ENCODE measurements around the gene A3GALT2.

Gene A3GALT2

GRCh38 chr1:33358795-33359503 lies 38.1 kb upstream of the A3GALT2 start:
- peaks cover 3% of the 10 kb centered on the region for H3K27me3 ChIP-seq (ENCODE audit: insufficient read depth, insufficient read length)
- DNase-seq (ENCODE audit: low read depth, low spot score), result no peak
- H3K9me3 ChIP-seq (ENCODE audit: insufficient read depth, low read length), result peaks cover 14% of the 10 kb centered on the region
- H3K36me3 ChIP-seq (ENCODE audit: insufficient read depth, insufficient read length, low read length), result peaks cover 7% of the 10 kb centered on the region
- H3K9ac ChIP-seq (ENCODE audit: insufficient read length, low read depth), result no peak overlapping the region
- TF ChIP-seq YY1 (IDR thresholded peaks at IDR 0.05; ENCODE audit: insufficient read depth, insufficient read length), result no peak
- no peak for TF ChIP-seq ZNF274 (IDR thresholded peaks at IDR 0.05; ENCODE audit: low read depth, low read length)
- TF ChIP-seq SUZ12 (IDR thresholded peaks at IDR 0.05; ENCODE audit: extremely low read depth, insufficient read depth, insufficient read length), result no peak
- H3K4me1 ChIP-seq (ENCODE audit: insufficient read depth, insufficient read length), result peaks cover 12% of the 10 kb centered on the region
- no peak overlapping the region for H3K4me3 ChIP-seq (ENCODE audit: insufficient read length, low read depth)

DNA sequence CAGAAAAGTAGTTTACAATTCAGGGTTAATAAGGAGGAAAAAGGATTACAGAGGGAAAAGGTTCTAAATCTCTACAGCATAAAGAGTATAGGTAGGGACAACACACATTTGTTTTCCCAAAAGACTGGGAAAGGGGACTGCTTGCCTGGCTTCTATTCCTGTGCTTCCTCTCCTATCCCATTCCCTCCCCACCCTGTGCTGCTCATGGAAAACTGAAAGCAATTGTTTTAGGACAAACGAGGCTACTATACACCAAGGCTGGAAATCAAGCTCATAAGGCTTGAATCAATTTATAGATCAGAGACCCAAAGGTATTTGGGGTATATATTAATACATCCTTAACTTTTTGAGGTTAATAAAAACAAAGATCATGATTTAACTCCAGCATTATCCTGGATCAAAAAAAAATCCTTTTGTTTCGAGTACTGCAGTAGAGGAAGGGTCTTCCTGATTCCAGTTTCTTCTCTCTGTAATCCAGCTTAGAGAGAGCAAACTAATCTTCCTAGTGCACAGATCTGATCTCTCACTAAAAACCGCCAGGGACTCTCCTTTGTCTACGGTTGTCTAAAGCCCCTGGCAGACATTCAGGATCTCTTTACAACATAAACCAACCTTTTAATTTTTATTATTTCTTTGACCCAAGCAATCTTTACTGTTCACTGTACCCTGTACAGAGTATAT lies 37.4 kb upstream of the A3GALT2 start:
- peaks cover 7% of the 10 kb centered on the region for H3K4me1 ChIP-seq (ENCODE audit: insufficient read depth, insufficient read length)
- H3K4me3 ChIP-seq (ENCODE audit: insufficient read length, low read depth), result no peak overlapping the region
- H3K9ac ChIP-seq (ENCODE audit: insufficient read length, low read depth), result no peak overlapping the region
- DNase-seq (ENCODE audit: low read depth, low spot score), result no peak
- peaks cover 8% of the 10 kb centered on the region for H3K27me3 ChIP-seq (ENCODE audit: insufficient read depth, insufficient read length)
- peaks cover 8% of the 10 kb centered on the region for H3K36me3 ChIP-seq (ENCODE audit: insufficient read depth, insufficient read length, low read length)
- TF ChIP-seq YY1 (IDR thresholded peaks at IDR 0.05; ENCODE audit: insufficient read depth, insufficient read length), result no peak
- no peak for TF ChIP-seq ZNF274 (IDR thresholded peaks at IDR 0.05; ENCODE audit: low read depth, low read length)
- TF ChIP-seq SUZ12 (IDR thresholded peaks at IDR 0.05; ENCODE audit: extremely low read depth, insufficient read depth, insufficient read length), result no peak
- peaks cover 14% of the 10 kb centered on the region for H3K9me3 ChIP-seq (ENCODE audit: insufficient read depth, low read length)

- H3K4me1 ChIP-seq (ENCODE audit: insufficient read depth, insufficient read length), result peaks cover 6% of the 10 kb centered on the region
- peaks cover 14% of the 10 kb centered on the region for H3K9me3 ChIP-seq (ENCODE audit: insufficient read depth, low read length)
- H3K27me3 ChIP-seq (ENCODE audit: insufficient read depth, insufficient read length), result peaks cover 19% of the 10 kb centered on the region
- H3K9ac ChIP-seq (ENCODE audit: insufficient read length, low read depth), result no peak overlapping the region
- TF ChIP-seq YY1 (IDR thresholded peaks at IDR 0.05; ENCODE audit: insufficient read depth, insufficient read length), result no peak
- TF ChIP-seq SUZ12 (IDR thresholded peaks at IDR 0.05; ENCODE audit: extremely low read depth, insufficient read depth, insufficient read length), result no peak
- no peak for TF ChIP-seq ZNF274 (IDR thresholded peaks at IDR 0.05; ENCODE audit: low read depth, low read length)
- DNase-seq (ENCODE audit: low read depth, low spot score), result no peak
- peaks cover 8% of the 10 kb centered on the region for H3K36me3 ChIP-seq (ENCODE audit: insufficient read depth, insufficient read length, low read length)
- no peak overlapping the region for H3K4me3 ChIP-seq (ENCODE audit: insufficient read length, low read depth)
Observed at GRCh38 chr1:33357099-33357498, 36.2 kb upstream of the A3GALT2 start.

DNA sequence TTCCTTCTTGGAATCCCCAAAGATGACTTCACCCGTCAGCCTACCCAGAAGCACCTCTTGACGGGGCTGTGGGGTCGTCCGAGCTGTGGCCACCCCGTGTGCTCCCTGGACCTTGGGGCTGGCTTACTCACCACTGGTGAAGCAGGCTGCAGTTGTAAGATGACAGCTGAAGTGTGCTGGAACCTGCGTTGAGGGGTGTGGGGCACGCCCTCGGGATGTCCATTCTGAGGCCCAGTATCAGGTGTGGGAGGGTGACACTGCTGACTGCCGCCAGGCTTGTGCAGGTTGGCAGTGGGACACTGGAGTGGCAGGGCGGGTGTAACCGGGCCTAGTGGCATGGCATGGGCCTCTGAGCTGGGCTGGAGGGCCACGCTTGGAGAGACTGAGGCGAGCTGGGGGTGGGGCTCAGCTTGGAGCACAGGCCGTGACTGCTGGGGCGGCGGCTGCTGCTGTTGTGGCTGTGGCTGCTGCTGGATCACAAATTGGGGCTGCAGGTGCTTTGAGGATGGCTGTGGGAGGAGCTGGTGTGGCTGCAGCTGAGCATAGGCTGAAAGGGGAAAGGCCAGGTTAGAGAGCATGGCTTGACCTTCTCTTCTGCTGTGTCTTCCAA lies 33.9 kb upstream of the A3GALT2 start:
- Histone ChIP-seq H3K36me3 (ENCODE audit: insufficient read depth, insufficient read length, low read length) (peaks cover 8% of the 10 kb centered on the region), H3K9me3 (ENCODE audit: insufficient read depth, low read length) (peaks cover 14% of the 10 kb centered on the region), H3K4me1 (ENCODE audit: insufficient read depth, insufficient read length) (peaks cover 1% of the 10 kb centered on the region), H3K27me3 (ENCODE audit: insufficient read depth, insufficient read length) (peaks cover 42% of the 10 kb centered on the region), H3K4me3 (ENCODE audit: insufficient read length, low read depth) (no peak overlapping the region), H3K9ac (ENCODE audit: insufficient read length, low read depth) (no peak overlapping the region)
- TF ChIP-seq YY1 (IDR thresholded peaks at IDR 0.05; ENCODE audit: insufficient read depth, insufficient read length) (no peak), SUZ12 (IDR thresholded peaks at IDR 0.05; ENCODE audit: extremely low read depth, insufficient read depth, insufficient read length) (no peak), ZNF274 (IDR thresholded peaks at IDR 0.05; ENCODE audit: low read depth, low read length) (no peak)
- no peak for DNase-seq (ENCODE audit: low read depth, low spot score)

DNA sequence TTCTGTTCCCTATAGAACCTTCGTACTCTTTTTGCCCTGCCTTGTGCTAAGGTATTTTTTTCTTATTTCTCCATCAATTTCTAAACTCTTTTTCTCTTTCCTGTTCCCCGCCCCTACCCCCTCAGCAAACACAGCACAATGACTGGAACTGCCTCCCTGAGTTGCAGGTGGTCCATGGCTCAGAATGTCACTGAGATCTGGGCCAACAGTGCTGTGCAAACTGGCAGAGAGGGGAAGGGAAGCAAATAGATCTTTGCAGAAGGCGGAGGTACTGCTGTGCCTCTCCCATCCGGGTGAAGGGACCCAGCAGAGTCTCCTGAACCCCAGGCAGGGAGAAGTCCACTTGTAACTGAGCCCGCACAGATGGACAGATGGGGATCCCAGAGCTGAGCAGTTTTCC lies 32.6 kb upstream of the A3GALT2 start:
- Histone ChIP-seq H3K9me3 (ENCODE audit: insufficient read depth, low read length) (peaks cover 9% of the 10 kb centered on the region; the same call in 1 of the 2 replicates), H3K4me1 (ENCODE audit: insufficient read depth, insufficient read length) (no peaks in the 10 kb centered on the region), H3K9ac (ENCODE audit: insufficient read length, low read depth) (no peak overlapping the region), H3K27me3 (ENCODE audit: insufficient read depth, insufficient read length) (peaks cover 47% of the 10 kb centered on the region), H3K4me3 (ENCODE audit: insufficient read length, low read depth) (no peak overlapping the region), H3K36me3 (ENCODE audit: insufficient read depth, insufficient read length, low read length) (peaks cover 8% of the 10 kb centered on the region)
- TF ChIP-seq ZNF274 (IDR thresholded peaks at IDR 0.05; ENCODE audit: low read depth, low read length) (no peak), SUZ12 (IDR thresholded peaks at IDR 0.05; ENCODE audit: extremely low read depth, insufficient read depth, insufficient read length) (no peak), YY1 (IDR thresholded peaks at IDR 0.05; ENCODE audit: insufficient read depth, insufficient read length) (no peak)
- DNase-seq (ENCODE audit: low read depth, low spot score), result no peak

- no peaks in the 10 kb centered on the region for H3K9me3 ChIP-seq (ENCODE audit: insufficient read depth, low read length)
- no peak overlapping the region for H3K4me3 ChIP-seq (ENCODE audit: insufficient read length, low read depth)
- TF ChIP-seq YY1 (IDR thresholded peaks at IDR 0.05; ENCODE audit: insufficient read depth, insufficient read length), result no peak
- no peak for TF ChIP-seq ZNF274 (IDR thresholded peaks at IDR 0.05; ENCODE audit: low read depth, low read length)
- TF ChIP-seq SUZ12 (IDR thresholded peaks at IDR 0.05; ENCODE audit: extremely low read depth, insufficient read depth, insufficient read length), result no peak
- H3K9ac ChIP-seq (ENCODE audit: insufficient read length, low read depth), result no peak overlapping the region
- peaks cover 17% of the 10 kb centered on the region for H3K36me3 ChIP-seq (ENCODE audit: insufficient read depth, insufficient read length, low read length)
- peaks cover 59% of the 10 kb centered on the region for H3K27me3 ChIP-seq (ENCODE audit: insufficient read depth, insufficient read length)
- no peak for DNase-seq (ENCODE audit: low read depth, low spot score)
- peaks cover 9% of the 10 kb centered on the region for H3K4me1 ChIP-seq (ENCODE audit: insufficient read depth, insufficient read length)
Observed at GRCh38 chr1:33351281-33351660, 30.4 kb upstream of the A3GALT2 start.

Measured in NT2/D1 (cell line).